Esophagus muscularis mucosa (tissue), 4 donors: Measurements from ENCODE around the gene PLEKHH2. TPM values are rescaled to one million over a fixed set of nuclear protein-coding genes. Genes with fewer than 3 reads are reported as not detected.

Source experiments
- DNase-seq: peaks from one replicate; pipeline ENCODE4 v3.0.0-alpha.2; 2017; ENCODE audit errors: extremely low spot score
- H3K27ac ChIP-seq, 4 donors: fragments of 200-600 bp; sonication (generic); replicated peaks in 1 of 4; 1 replicate in 3 of 4; 2 replicates in 1 of 4; pipeline ENCODE4 v1.5.1; 2016 to 2019; ENCODE audit warnings: mild to moderate bottlenecking in 1 of 4
- H3K27me3 ChIP-seq, 4 donors: fragments of 200-600 bp; sonication (generic); one replicate each; pipeline versions ENCODE4 v1.5.1 to v1.6.0; 2016 to 2019
- H3K36me3 ChIP-seq, 4 donors: fragments of 200-600 bp; sonication (generic); one replicate each; pipeline ENCODE4 v1.5.1; 2016 to 2019
- H3K4me1 ChIP-seq, 4 donors: fragments of 200-600 bp; sonication (generic); one replicate each; pipeline ENCODE4 v1.5.1; 2016 to 2019
- H3K4me3 ChIP-seq, 4 donors: fragments of 200-600 bp; sonication (generic); 1 replicate in 2 of 4; 2 replicates in 2 of 4; pipeline ENCODE4 v1.5.1; 2016 to 2019; ENCODE audit warnings: mild to moderate bottlenecking in 4 of 4, moderate library complexity in 1 of 4
- H3K9me3 ChIP-seq, 4 donors: fragments of 200-600 bp; sonication (generic); 1 replicate in 3 of 4; 2 replicates in 1 of 4; pipeline ENCODE4 v1.5.1; 2016 to 2019
- EP300 ChIP-seq: sonication (generic); formaldehyde crosslinking; IDR thresholded peaks from one replicate; pipeline ENCODE4 v1.6.1; 2017; ENCODE audit warnings: antibody characterized with exemption
- POLR2A ChIP-seq: fragments of 450-650 bp; IDR thresholded peaks from one replicate; pipeline ENCODE4 v1.6.1; 2017; ENCODE audit warnings: antibody characterized with exemption, moderate library complexity, mild to moderate bottlenecking, low read depth
- POLR2AphosphoS5 ChIP-seq, 2 donors: sonication (generic); formaldehyde crosslinking; IDR thresholded peaks; one replicate each; pipeline ENCODE4 v1.6.1; 2017; ENCODE audit warnings: antibody characterized with exemption in 2 of 2
- WGBS: methylation state at CpG from one replicate; pipeline ENCODE4 v1.1.5; 2018; 5-methylcytosine and 5-hydroxymethylcytosine counted together
- intact Hi-C: fragments of 100-400 bp; cut with DNase I; formaldehyde crosslinking; loops from one replicate; pipeline ENCODE4 v1.15.1; 2023
- total RNA-seq, 4 donors: library from RNA; depleted of rRNA; stranded (reverse); fragments of >200 nt; gene quantifications; one replicate each; pipeline versions ENCODE4 v1.1.0 to v1.2.1, GENCODE V29; 2016
- TF ChIP-seq, protein P1 (sequence below), 3 experiments: fragments of 200-600 bp in 2 of 3; fragments of 450-650 bp in 1 of 3; sonication (generic) in 2 of 3; IDR thresholded peaks; one replicate each; pipeline ENCODE4 v1.5.1; 2017 to 2019; ENCODE audit warnings: antibody characterized with exemption in 3 of 3, mild to moderate bottlenecking in 2 of 3, moderate library complexity in 1 of 3

The PLEKHH2 gene
- total RNA-seq, 4 donors from 2014 or later = 20.3 to 32.4 (median 25.1) TPM

DNA sequence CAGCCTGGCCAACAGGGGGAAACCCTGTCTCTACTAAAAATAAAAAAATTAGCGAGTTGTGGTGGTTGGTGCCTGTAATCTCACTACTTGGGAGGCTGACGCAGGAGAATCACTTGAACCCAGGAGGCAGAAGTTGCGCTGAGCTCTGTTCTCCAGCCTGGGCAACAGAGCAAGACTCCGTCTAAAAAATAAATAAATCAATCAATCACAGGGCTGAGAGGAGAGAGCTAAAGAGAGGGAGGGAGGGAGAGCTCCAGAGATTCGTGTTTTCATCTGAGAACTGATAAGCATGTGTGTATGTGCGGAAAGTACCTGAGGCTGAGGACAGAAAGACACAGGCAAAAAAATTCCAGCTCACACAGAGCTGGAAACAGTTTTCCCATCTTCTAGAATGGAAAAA, 99.6 kb downstream of the PLEKHH2 start:
- intact Hi-C loops = no loop called here
- Histone ChIP-seq H3K36me3 (peaks cover 0 to 11% (median 0%) of the 10 kb centered on the region in 4 donors), H3K9me3 (no peaks in the 10 kb centered on the region), H3K4me1 (peaks cover 0 to 16% (median 5%) of the 10 kb centered on the region in 4 donors), H3K27ac (peak overlapping the region in 3 of 4 donors; percentile 48 to 66 (median 53)), H3K4me3 (no peak overlapping the region), H3K27me3 (no peaks in the 10 kb centered on the region)
- no peak for DNase-seq
- 79% methylated on average over 6 of the region's 6 CpGs for WGBS
- TF ChIP-seq POLR2AphosphoS5 (IDR thresholded peaks at IDR 0.05) (no peak), EP300 (no peak), POLR2A (no peak)
- TF ChIP-seq, protein P1, sequence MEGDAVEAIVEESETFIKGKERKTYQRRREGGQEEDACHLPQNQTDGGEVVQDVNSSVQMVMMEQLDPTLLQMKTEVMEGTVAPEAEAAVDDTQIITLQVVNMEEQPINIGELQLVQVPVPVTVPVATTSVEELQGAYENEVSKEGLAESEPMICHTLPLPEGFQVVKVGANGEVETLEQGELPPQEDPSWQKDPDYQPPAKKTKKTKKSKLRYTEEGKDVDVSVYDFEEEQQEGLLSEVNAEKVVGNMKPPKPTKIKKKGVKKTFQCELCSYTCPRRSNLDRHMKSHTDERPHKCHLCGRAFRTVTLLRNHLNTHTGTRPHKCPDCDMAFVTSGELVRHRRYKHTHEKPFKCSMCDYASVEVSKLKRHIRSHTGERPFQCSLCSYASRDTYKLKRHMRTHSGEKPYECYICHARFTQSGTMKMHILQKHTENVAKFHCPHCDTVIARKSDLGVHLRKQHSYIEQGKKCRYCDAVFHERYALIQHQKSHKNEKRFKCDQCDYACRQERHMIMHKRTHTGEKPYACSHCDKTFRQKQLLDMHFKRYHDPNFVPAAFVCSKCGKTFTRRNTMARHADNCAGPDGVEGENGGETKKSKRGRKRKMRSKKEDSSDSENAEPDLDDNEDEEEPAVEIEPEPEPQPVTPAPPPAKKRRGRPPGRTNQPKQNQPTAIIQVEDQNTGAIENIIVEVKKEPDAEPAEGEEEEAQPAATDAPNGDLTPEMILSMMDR (IDR thresholded peaks at IDR 0.05) = no peak

DNA sequence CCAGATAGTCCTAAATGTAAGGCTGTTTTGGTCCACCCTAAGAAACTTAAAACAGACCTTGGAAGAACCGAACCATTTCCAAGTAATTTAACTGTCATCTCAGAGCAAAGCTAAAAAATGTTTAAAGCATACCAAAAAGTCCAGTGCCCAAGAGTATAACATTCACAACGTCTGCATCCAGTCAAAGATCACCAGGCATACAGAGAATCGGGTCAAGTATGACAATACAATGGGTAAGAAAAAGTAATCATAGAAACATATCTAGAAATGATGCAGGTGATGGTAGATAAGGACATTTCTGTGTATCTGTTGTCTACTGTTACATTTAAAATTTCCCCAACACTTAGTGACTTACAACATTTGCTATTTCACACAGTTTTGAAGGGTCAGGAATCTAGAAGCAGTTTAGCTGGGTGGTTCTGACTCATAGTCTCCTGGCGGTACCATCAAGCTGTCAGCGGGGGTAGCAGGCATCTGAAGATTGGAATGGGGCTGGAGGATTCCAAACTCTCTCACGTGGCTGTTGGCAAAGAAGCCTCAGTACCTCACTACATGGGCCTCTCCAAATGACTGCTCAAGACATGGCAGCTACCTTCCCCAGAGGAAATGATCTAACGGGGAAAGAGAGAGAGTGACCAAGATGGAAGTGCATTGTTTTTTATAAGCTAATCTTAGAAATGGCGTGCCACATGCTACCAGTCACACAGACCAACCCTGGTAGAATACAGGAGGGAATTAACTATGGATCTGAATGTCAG, 100.2 kb downstream of the PLEKHH2 start:
- H3K27ac ChIP-seq = peak overlapping the region in 3 of 4 donors; percentile 48 to 66 (median 53)
- peak in 1 of 2 donors; percentile 50 for TF ChIP-seq POLR2AphosphoS5 (IDR thresholded peaks at IDR 0.05)
- no peak for TF ChIP-seq POLR2A
- TF ChIP-seq EP300 = no peak
- intact Hi-C loops = no loop called here

DNA sequence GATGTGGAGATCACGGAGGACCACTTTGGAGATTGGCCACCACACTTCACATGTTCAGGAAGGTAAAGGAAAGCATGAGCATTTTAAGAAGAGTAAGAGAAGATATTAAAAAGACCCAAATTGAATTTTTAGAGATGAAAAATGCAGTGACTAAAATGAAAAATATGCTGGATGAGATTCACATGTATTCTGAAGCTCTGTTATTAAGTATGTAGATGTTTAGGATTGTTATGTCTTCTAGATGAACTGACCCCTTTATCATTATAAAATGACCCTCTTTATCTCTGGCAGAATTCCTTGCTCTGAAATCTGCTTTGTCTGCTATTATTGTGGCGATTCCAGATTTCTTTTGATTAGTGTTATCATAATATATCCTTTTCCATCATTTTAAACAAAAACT, 100.8 kb downstream of the PLEKHH2 start:
- no peak for TF ChIP-seq POLR2A
- TF ChIP-seq EP300 = no peak
- TF ChIP-seq, protein P1 (IDR thresholded peaks at IDR 0.05) = no peak
- no peak for TF ChIP-seq POLR2AphosphoS5 (IDR thresholded peaks at IDR 0.05)
- H3K27ac ChIP-seq = peak overlapping the region in 1 of 4 donors; percentile 66
- H3K27me3 ChIP-seq = no peaks in the 10 kb centered on the region
- DNase-seq = no peak
- intact Hi-C loops = no loop called here
- no peaks in the 10 kb centered on the region for H3K9me3 ChIP-seq
- no peak overlapping the region for H3K4me3 ChIP-seq
- H3K36me3 ChIP-seq = peaks cover 0 to 10% (median 0%) of the 10 kb centered on the region in 4 donors
- WGBS = 86% methylated on average over 2 of the region's 2 CpGs
- peaks cover 0 to 16% (median 5%) of the 10 kb centered on the region in 4 donors for H3K4me1 ChIP-seq

More for the DNA sequence above, 100.2 kb downstream of the PLEKHH2 start:
- DNase-seq = no peak
- Histone ChIP-seq H3K4me1 (peaks cover 0 to 16% (median 5%) of the 10 kb centered on the region in 4 donors), H3K36me3 (peaks cover 0 to 11% (median 0%) of the 10 kb centered on the region in 4 donors), H3K9me3 (no peaks in the 10 kb centered on the region), H3K27me3 (no peaks in the 10 kb centered on the region), H3K4me3 (no peak overlapping the region)
- 54% methylated on average over 8 of the region's 8 CpGs for WGBS

DNA sequence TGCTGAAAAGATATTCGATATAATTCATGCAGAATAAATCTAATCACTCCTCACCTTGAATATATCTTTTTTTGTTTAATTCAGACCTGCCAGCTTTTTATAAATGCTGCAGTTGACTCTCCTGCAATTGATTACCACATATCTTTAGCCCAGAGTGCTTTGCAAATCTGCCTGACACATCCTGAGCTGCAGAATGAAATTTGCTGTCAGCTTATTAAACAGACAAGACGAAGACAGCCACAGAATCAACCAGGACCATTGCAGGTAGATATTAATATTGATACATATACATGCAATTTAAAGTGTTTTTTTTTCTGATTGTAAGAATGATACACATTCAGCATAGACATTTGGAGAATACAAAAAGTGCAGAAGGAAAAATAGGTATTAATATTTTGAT, 101.2 kb downstream of the PLEKHH2 start:
- Histone ChIP-seq H3K36me3 (peaks cover 0 to 8% (median 0%) of the 10 kb centered on the region in 4 donors), H3K9me3 (no peaks in the 10 kb centered on the region), H3K4me3 (no peak overlapping the region), H3K4me1 (peaks cover 0 to 16% (median 5%) of the 10 kb centered on the region in 4 donors), H3K27me3 (no peaks in the 10 kb centered on the region), H3K27ac (no peak overlapping the region)
- no peak for TF ChIP-seq EP300
- WGBS = 85% methylated on average over 2 of the region's 2 CpGs
- DNase-seq = no peak
- intact Hi-C loops = no loop called here

DNA sequence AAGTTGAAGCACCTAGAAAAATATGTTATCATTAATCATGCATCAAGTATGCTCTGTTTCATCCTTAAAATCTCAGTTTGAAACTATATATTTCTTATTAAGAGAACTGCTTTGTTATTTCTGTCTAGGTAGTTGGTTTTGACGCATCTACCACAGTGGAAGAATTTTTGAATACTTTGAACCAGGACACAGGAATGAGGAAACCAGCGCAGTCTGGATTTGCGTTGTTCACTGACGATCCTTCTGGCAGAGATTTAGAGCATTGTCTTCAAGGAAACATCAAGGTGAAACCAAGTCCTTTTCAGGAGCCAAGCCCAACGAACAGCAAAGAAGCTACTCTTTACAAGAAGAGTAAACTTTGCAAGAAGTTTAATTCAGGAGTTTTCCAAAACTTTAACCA, 106.6 kb downstream of the PLEKHH2 start:
- Histone ChIP-seq H3K36me3 (peaks cover 0 to 7% (median 0%) of the 10 kb centered on the region in 4 donors), H3K27ac (peak overlapping the region in 3 of 4 donors; percentile 5 to 69 (median 54)), H3K9me3 (no peaks in the 10 kb centered on the region), H3K4me3 (no peak overlapping the region), H3K4me1 (peaks cover 0 to 33% (median 20%) of the 10 kb centered on the region in 4 donors), H3K27me3 (no peaks in the 10 kb centered on the region)
- DNase-seq = no peak
- 68% methylated on average over 5 of the region's 5 CpGs for WGBS
- TF ChIP-seq EP300 (no peak), POLR2AphosphoS5 (IDR thresholded peaks at IDR 0.05) (no peak), POLR2A (no peak)
- TF ChIP-seq, protein P1 (IDR thresholded peaks at IDR 0.05) = no peak
- intact Hi-C loops = no loop called here
